GM19239 (cell line): ENCODE data around the gene STMN1.
"Not testable (repeated sequence)": the region's sequence is repeated elsewhere in the genome, so short reads cannot be mapped to it uniquely, and the experiment has no call there.

Experiments
- DNase-seq: peaks from one replicate; pipeline ENCODE4 v3.0.0; 2011; ENCODE audit warnings: low spot score; ENCODE audit not compliant: insufficient read length
- FAIRE-seq: peaks from 2 replicates; lab custom pipeline; 2011; peaks lifted over from hg19 to GRCh38; lab: Jason Lieb, UNC

STMN1 gene

GRCh38 chr1:25905680-25906643, at the start of gene STMN1:
STMN1 (minus strand) TSS chr1:25906419; CDS start chr1:25904676, 1,743 bp downstream.
- FAIRE-seq (peak; percentile 92), DNase-seq (peak; percentile 88)

- FAIRE-seq = no peak
- DNase-seq = no peak
Measured at GRCh38 chr1:25955553-25955952, 49.3 kb upstream of the STMN1 start.

- DNase-seq (no peak), FAIRE-seq (no peak)
Measured at GRCh38 chr1:25954282-25954938, 48.2 kb upstream of the STMN1 start.

GRCh38 chr1:25952841-25953401, 46.7 kb upstream of the STMN1 start:
- no peak for FAIRE-seq
- DNase-seq = no peak

GRCh38 chr1:25948641-25949040, 42.4 kb upstream of the STMN1 start:
- FAIRE-seq = no peak
- no peak for DNase-seq

GRCh38 chr1:25947027-25947426, 40.8 kb upstream of the STMN1 start:
- no peak for FAIRE-seq
- no peak for DNase-seq

GRCh38 chr1:25945761-25946160, 39.5 kb upstream of the STMN1 start:
- FAIRE-seq (no peak), DNase-seq (no peak)

- FAIRE-seq (no peak), DNase-seq (no peak)
Measured at GRCh38 chr1:25944986-25945385, 38.8 kb upstream of the STMN1 start.

GRCh38 chr1:25943511-25943910, 37.3 kb upstream of the STMN1 start:
- peak; percentile 99 for FAIRE-seq
- not testable (repeated sequence) for DNase-seq

GRCh38 chr1:25936947-25937346, 30.7 kb upstream of the STMN1 start:
- no peak for DNase-seq
- FAIRE-seq = no peak

- DNase-seq (no peak), FAIRE-seq (no peak)
Measured at GRCh38 chr1:25933479-25934365, 27.5 kb upstream of the STMN1 start.

GRCh38 chr1:25932811-25933400, 26.7 kb upstream of the STMN1 start:
- not testable (repeated sequence) for DNase-seq, FAIRE-seq

- no peak for DNase-seq
- no peak for FAIRE-seq
Measured at GRCh38 chr1:25932321-25932720, 26.1 kb upstream of the STMN1 start.

- no peak for FAIRE-seq
- no peak for DNase-seq
Measured at GRCh38 chr1:25929016-25929415, 22.8 kb upstream of the STMN1 start.

GRCh38 chr1:25927521-25928265, 21.5 kb upstream of the STMN1 start:
- FAIRE-seq (no peak), DNase-seq (no peak)

GRCh38 chr1:25926731-25927496, 20.7 kb upstream of the STMN1 start:
- DNase-seq (no peak), FAIRE-seq (no peak)

- DNase-seq (no peak), FAIRE-seq (no peak)
Measured at GRCh38 chr1:25924454-25924853, 18.2 kb upstream of the STMN1 start.

GRCh38 chr1:25922971-25923552, 16.8 kb upstream of the STMN1 start:
- FAIRE-seq = peak; percentile 8
- no peak for DNase-seq
